RCC 7860 (cell line): Measurements from ENCODE around the gene EDEM3.
"Not testable (repeated sequence)": the region's sequence is repeated elsewhere in the genome, so short reads cannot be mapped to it uniquely, and the experiment has no call there.

Experiments
- DNase-seq: peaks from one replicate; pipeline ENCODE4 v3.0.0-alpha.2; 2015; ENCODE audit warnings: low spot score
- FAIRE-seq: peaks from 2 replicates; lab custom pipeline; 2012; peaks lifted over from hg19 to GRCh38; lab: Jason Lieb, UNC

EDEM3 gene

GRCh38 chr1:184754476-184755225, at the start of gene EDEM3:
Gene EDEM3 (minus strand): TSS chr1:184754858. CDS start chr1:184754646, 212 bp downstream.
- peak; percentile 92 for FAIRE-seq
- peak; percentile 98 for DNase-seq

- FAIRE-seq = no peak
- DNase-seq = no peak
Observed at GRCh38 chr1:184804220-184804619, 49.6 kb upstream of the EDEM3 start.

- DNase-seq (no peak), FAIRE-seq (no peak)
Observed at GRCh38 chr1:184803180-184803492, 48.5 kb upstream of the EDEM3 start.

GRCh38 chr1:184802354-184803179, 47.9 kb upstream of the EDEM3 start:
- FAIRE-seq (no peak), DNase-seq (no peak)

- no peak for FAIRE-seq
- DNase-seq = no peak
Observed at GRCh38 chr1:184801503-184801902, 46.8 kb upstream of the EDEM3 start.

GRCh38 chr1:184800876-184801275, 46.2 kb upstream of the EDEM3 start:
- no peak for DNase-seq

GRCh38 chr1:184793967-184794366, 39.3 kb upstream of the EDEM3 start:
- FAIRE-seq = no peak
- DNase-seq = no peak

More at GRCh38 chr1:184800876-184801275, 46.2 kb upstream of the EDEM3 start:
- FAIRE-seq = no peak

- peak; percentile 96 for FAIRE-seq
- DNase-seq = peak; percentile 94
Observed at GRCh38 chr1:184792450-184792969, 37.9 kb upstream of the EDEM3 start.

- FAIRE-seq (no peak), DNase-seq (no peak)
Observed at GRCh38 chr1:184791550-184791900, 36.9 kb upstream of the EDEM3 start.

GRCh38 chr1:184790642-184791549, 36.2 kb upstream of the EDEM3 start:
- DNase-seq (no peak), FAIRE-seq (no peak)

- FAIRE-seq (no peak), DNase-seq (no peak)
Observed at GRCh38 chr1:184789884-184790283, 35.2 kb upstream of the EDEM3 start.

- no peak for FAIRE-seq
- no peak for DNase-seq
Observed at GRCh38 chr1:184788970-184789369, 34.3 kb upstream of the EDEM3 start.

GRCh38 chr1:184785529-184785928, 30.9 kb upstream of the EDEM3 start:
- DNase-seq (no peak), FAIRE-seq (no peak)

GRCh38 chr1:184783723-184784122, 29.1 kb upstream of the EDEM3 start:
- DNase-seq, FAIRE-seq: not testable (repeated sequence)

- no peak for FAIRE-seq
- no peak for DNase-seq
Observed at GRCh38 chr1:184781941-184782340, 27.3 kb upstream of the EDEM3 start.

- DNase-seq = no peak
- no peak for FAIRE-seq
Observed at GRCh38 chr1:184775885-184776284, 21.2 kb upstream of the EDEM3 start.

- FAIRE-seq = no peak
Observed at GRCh38 chr1:184775329-184775728, 20.7 kb upstream of the EDEM3 start.

GRCh38 chr1:184773762-184774320, 19.2 kb upstream of the EDEM3 start:
- no peak for FAIRE-seq

More at GRCh38 chr1:184775329-184775728, 20.7 kb upstream of the EDEM3 start:
- DNase-seq = no peak

GRCh38 chr1:184771190-184771691, 16.6 kb upstream of the EDEM3 start:
- FAIRE-seq (no peak), DNase-seq (no peak)

More at GRCh38 chr1:184773762-184774320, 19.2 kb upstream of the EDEM3 start:
- DNase-seq = no peak
